CD4-positive, alpha-beta T cell treated with Interleukin-4 for 1 hour (primary cell): Measurements from ENCODE around the gene PPP2R1A.

Experiments
- DNase-seq, 2 donors: peaks; one replicate each; pipeline ENCODE4 v3.0.0-alpha.2; 2020 to 2022

Gene PPP2R1A

DNA sequence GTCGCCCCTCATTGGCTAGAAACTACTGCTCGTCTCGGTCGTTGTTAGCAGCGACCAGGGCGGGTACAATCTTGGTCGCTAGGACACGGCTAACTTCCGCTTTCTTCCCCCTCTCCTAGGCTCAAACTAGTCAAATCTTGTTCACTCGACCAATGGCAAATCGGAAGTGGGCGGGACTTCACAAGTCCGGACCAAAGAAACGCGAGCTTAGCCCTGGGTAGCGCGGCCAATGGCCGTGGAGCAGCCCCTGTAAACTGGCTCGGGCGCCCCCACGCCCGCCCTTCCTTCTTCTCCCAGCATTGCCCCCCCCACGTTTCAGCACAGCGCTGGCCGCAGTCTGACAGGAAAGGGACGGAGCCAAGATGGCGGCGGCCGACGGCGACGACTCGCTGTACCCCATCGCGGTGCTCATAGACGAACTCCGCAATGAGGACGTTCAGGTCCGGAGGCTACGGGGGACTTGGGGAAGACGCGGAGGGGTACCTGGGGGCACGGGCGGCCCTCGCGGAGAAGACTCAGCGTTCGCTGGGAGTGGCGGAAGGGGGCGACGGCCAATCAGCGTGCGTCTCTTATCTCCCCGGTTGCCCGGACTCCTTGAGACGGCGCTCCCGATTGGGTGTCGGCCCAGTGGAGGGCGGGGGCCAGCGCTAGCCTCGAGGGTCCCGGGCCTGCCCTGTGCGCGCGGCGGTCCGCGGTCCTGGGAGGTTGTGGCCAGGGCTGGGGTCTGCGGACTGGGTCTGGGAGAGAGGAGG lies at the start of gene PPP2R1A:
PPP2R1A (plus strand) TSS at position 318 of the 752 bp plus-strand sequence; CDS start at position 363, 45 bp downstream.
- peak; percentile 100 for DNase-seq

DNA sequence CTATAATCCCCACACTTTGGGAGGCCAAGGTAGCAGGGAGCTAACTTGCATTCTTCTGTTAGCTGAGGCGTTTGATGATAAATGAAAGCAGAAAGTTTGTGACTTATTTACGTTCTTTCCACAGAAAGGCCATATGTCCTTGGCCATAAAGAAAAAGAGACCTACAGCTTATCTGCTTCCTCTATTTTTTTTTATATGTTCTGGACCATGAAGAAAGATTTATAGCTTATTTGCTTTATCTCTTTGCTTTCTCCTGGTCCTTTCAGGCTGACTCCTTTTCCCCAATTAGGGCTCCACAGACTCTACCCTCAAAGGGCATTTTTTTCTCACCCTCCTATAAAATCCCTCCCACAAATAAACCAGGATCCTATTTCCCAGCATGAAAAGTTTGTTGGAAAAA lies 48.6 kb upstream of the PPP2R1A start:
- no peak for DNase-seq

DNA sequence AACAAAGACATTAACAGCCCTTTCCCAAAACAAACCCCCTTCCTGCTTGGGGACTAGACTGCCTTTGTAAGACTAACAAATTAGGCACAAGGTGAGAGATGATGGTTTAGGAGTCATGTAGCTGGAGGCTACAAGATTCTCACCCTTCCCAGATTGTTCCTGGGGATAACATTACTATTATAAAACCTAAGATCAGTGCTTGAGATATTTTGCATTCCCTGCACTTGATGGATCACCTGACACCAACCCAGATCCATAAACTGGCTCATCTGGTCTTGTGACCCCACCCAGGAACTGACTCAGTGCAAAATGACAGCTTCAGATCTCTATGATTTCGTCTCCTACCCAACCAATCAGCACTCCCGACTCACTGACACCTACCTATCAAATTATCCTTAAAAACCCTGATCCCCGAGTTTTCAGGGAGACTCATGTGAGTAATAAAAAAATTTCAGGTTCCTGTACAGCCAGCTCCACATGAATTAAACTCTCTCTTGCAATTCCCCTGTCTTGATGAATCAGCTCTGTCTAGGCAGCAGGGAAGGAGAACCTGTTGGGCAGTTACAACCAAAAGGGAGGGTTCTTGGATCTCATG lies 47.8 kb upstream of the PPP2R1A start:
- no peak for DNase-seq

GRCh38 chr19:52148256-52148655 lies 41.6 kb upstream of the PPP2R1A start:
- no peak for DNase-seq

- DNase-seq: no peak
Measured at GRCh38 chr19:52155596-52156359, 34.1 kb upstream of the PPP2R1A start.

DNA sequence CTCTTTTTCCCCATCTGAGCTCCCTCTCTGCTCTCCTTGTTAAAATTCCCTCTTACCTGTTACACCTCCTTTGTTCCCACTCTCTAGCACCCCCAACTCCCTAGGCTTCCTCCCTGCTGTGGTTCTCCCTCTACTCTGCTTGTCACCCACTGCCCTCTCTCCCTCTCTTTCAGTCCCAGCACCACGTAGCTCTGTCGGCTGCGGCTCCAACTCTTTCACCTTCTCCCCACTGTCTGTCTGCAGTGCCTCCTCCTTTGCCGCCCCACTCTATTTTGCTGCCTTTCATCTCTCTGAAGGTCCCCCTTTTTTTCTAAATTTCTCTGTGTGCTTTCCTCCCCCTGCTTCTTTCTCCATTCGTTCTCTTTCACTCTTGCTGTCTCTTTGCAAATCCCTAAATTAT lies 19.5 kb upstream of the PPP2R1A start:
- no peak for DNase-seq

DNA sequence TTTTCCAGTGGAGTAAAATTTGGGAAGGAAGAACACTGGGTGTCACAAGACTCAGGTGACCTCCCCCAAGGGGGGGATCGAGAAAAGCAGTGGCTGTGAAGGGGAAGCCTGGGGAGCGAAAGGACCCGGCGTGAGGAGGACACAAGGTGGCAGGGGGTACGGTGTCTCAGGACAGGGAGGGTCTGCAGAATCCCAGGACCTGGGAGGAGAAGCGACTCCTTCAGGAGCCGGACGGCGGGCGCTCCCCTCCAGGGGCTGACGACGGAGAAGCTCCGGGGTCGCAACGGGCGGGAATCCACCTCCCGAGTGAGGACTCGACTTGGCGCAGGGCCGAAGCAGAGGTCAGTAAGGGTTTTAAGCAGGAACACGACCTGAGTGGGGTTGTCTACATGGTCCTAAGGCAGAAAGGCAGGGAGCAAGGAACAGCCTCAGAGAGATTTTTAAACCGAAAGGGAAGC lies 19.0 kb upstream of the PPP2R1A start:
- DNase-seq: no peak

GRCh38 chr19:52171321-52172169 lies 18.3 kb upstream of the PPP2R1A start, which contains the start of gene ZNF836:
Gene ZNF836, minus strand, starts transcription at chr19:52171621. Its CDS starts 3,549 bp downstream, at chr19:52168072.
- DNase-seq: peak; percentile 95 to 96

- no peak for DNase-seq
Measured at GRCh38 chr19:52172347-52172746, 17.5 kb upstream of the PPP2R1A start.

GRCh38 chr19:52176574-52176973 lies 13.3 kb upstream of the PPP2R1A start:
- no peak for DNase-seq

- DNase-seq: no peak
Measured at GRCh38 chr19:52187407-52187806, 2.4 kb upstream of the PPP2R1A start.

- no peak for DNase-seq
Measured at GRCh38 chr19:52188822-52189734, 774 bp upstream of the PPP2R1A start.

DNA sequence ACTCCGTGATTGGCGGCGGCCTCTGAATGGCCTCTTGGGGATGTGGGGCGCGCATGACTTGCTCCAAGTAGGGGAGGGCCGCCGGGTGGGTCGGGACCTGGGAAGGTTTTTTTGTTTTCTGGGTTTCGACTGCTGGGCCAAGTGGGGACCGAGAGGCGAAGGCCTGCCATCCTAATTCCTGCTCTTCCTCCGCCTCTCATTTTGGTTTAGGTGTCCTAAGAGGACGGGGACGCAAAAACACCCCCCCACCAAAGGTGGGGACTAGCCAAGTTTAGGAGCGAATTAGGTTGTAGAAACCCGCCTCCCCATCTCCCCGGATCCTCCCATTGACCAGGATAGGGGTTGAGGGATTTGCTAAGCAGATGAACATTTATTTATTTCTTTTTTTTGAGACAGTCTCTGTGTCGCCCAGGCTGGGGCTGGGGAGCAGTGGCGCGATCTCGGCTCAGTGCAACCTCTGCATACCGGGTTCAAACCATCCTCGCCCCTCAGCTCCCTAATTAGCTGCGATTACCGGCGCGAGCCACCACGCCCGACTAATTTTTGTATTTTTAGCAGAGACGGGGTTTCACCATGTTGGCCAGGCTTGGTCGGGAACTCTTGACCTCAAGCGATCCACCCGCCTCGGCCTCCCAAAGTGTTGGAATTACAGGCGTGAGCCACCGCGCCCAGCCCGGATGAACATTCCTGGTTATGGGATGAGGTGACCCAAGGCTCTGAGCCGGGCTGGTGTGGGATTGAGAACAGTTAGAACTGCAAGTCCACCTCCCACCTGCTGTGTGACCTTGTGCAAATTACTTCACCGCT lies 838 bp downstream of the PPP2R1A start:
- peak in 1 of 2 donors; percentile 14 for DNase-seq

DNA sequence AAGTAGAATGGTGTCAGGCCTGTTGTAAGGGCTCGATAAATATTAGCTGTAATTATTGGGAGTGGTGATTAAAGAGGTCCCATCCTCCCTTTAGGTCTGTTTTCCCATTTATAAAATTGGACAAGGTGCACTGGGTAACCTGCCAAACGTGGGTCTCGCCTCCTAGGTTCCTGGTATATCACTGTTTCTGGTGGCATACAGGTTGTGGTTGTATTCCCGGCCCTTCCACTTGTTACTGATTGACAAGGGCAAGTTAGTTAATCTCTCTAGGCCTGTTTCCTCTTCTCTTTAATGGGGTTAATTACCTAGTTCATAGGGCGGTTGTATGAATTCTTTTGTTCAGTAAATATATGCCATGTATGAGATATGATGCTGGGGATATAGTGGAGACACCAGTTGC lies 1.5 kb downstream of the PPP2R1A start:
- DNase-seq: no peak

- DNase-seq: no peak
Measured at GRCh38 chr19:52191951-52192350, 2.1 kb downstream of the PPP2R1A start.

GRCh38 chr19:52196256-52196967 lies 6.6 kb downstream of the PPP2R1A start:
- DNase-seq: no peak

GRCh38 chr19:52197964-52198363 lies 8.1 kb downstream of the PPP2R1A start:
- no peak for DNase-seq

- DNase-seq: no peak
Measured at GRCh38 chr19:52198678-52199077, 8.8 kb downstream of the PPP2R1A start.

GRCh38 chr19:52200044-52200443 lies 10.2 kb downstream of the PPP2R1A start:
- no peak for DNase-seq
